22Rv1 (cell line): Measurements from ENCODE around the gene GPC5.
"Not testable (repeated sequence)": the region's sequence is repeated elsewhere in the genome, so short reads cannot be mapped to it uniquely, and the experiment has no call there.

Experiments
- H3K27ac ChIP-seq: fragments of 450-650 bp; 2 replicates; pipeline ENCODE4 v1.5.1; 2017
- CTCF ChIP-seq: fragments of 450-650 bp; IDR thresholded peaks from 2 replicates; pipeline ENCODE4 v1.5.1; 2017; ENCODE audit warnings: mild to moderate bottlenecking
- ZFX ChIP-seq: fragments of 450-650 bp; IDR thresholded peaks from 2 replicates; pipeline ENCODE4 v1.6.1; 2017; ENCODE audit warnings: antibody characterized with exemption, borderline replicate concordance

GPC5 gene

GRCh38 chr13:92537471-92537870, 1139.0 kb downstream of the GPC5 start:
- no peak for TF ChIP-seq ZFX
- no peak for TF ChIP-seq CTCF
- H3K27ac ChIP-seq: no peak overlapping the region

- no peak overlapping the region for H3K27ac ChIP-seq
- TF ChIP-seq CTCF (no peak), ZFX (no peak)
These were observed 1139.7 kb downstream of the GPC5 start for GRCh38 chr13:92538164-92538563.

- H3K27ac ChIP-seq: not testable (repeated sequence)
These were observed 1140.7 kb downstream of the GPC5 start for GRCh38 chr13:92539148-92539547.

GRCh38 chr13:92547266-92547665, 1148.8 kb downstream of the GPC5 start:
- TF ChIP-seq ZFX: no peak
- TF ChIP-seq CTCF: no peak
- H3K27ac ChIP-seq: no peak overlapping the region

- TF ChIP-seq ZFX: no peak
- TF ChIP-seq CTCF: no peak
- H3K27ac ChIP-seq: no peak overlapping the region
These were observed 1150.9 kb downstream of the GPC5 start for GRCh38 chr13:92549276-92549675.

- no peak for TF ChIP-seq CTCF
- no peak for TF ChIP-seq ZFX
- H3K27ac ChIP-seq: no peak overlapping the region
These were observed 1155.2 kb downstream of the GPC5 start for GRCh38 chr13:92553470-92554114.

GRCh38 chr13:92560883-92561282, 1162.5 kb downstream of the GPC5 start:
- no peak overlapping the region for H3K27ac ChIP-seq
- TF ChIP-seq ZFX (no peak), CTCF (no peak)

- TF ChIP-seq ZFX (no peak), CTCF (no peak)
- no peak overlapping the region for H3K27ac ChIP-seq
These were observed 1166.5 kb downstream of the GPC5 start for GRCh38 chr13:92564942-92565341.
